ENCODE data around the gene CDHR2. TPM values are rescaled to one million over a fixed set of nuclear protein-coding genes. Genes with fewer than 3 reads are reported as not detected.

CDHR2 gene
- total RNA-seq, 1 experiment from 2014 or later, result 0.63 TPM

DNA sequence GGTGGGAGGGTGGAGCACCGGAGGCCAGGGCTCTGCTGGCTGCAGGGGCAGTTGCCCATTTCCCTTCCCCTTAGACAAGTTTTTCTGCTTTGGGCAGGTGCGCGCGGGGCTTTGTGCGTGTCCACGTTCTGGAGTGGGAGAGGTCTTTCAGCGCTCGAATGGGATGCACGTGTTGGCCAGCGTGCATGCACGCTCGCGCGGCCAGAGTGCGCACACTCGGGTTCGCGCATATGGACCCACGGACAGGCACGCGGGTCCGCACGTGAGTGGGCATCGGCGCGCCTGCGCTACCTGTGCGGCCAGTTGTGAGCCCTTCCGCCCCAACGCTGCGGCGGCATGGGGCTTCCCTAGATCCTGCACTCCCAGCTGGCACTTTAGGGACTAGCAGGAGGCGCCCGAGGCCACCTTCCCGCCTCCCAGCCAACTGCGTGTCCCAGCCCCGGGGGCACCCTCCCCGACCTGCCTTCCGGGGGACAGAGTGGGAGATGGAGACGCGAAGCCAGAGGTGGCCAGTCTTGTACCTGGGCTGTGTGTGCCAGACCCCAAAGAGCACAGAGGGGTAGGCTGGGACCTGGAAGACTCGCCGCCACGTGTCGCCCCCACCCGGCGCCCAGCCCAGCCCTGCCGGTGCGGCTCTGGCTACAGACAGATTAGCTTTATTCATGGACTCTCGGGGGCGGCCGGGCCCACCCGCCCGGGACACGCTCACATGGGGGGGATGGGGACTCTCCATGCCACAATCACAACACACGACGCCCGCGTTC is 70.6 kb downstream of the CDHR2 start (continued):
- TF ChIP-seq, protein P1, sequence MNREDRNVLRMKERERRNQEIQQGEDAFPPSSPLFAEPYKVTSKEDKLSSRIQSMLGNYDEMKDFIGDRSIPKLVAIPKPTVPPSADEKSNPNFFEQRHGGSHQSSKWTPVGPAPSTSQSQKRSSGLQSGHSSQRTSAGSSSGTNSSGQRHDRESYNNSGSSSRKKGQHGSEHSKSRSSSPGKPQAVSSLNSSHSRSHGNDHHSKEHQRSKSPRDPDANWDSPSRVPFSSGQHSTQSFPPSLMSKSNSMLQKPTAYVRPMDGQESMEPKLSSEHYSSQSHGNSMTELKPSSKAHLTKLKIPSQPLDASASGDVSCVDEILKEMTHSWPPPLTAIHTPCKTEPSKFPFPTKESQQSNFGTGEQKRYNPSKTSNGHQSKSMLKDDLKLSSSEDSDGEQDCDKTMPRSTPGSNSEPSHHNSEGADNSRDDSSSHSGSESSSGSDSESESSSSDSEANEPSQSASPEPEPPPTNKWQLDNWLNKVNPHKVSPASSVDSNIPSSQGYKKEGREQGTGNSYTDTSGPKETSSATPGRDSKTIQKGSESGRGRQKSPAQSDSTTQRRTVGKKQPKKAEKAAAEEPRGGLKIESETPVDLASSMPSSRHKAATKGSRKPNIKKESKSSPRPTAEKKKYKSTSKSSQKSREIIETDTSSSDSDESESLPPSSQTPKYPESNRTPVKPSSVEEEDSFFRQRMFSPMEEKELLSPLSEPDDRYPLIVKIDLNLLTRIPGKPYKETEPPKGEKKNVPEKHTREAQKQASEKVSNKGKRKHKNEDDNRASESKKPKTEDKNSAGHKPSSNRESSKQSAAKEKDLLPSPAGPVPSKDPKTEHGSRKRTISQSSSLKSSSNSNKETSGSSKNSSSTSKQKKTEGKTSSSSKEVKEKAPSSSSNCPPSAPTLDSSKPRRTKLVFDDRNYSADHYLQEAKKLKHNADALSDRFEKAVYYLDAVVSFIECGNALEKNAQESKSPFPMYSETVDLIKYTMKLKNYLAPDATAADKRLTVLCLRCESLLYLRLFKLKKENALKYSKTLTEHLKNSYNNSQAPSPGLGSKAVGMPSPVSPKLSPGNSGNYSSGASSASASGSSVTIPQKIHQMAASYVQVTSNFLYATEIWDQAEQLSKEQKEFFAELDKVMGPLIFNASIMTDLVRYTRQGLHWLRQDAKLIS (CRISPR knock-in tag; IDR thresholded peaks at IDR 0.05; ENCODE audit: borderline replicate concordance), result no peak
- peak; percentile 60; the same call in 1 of the 2 replicates for TF ChIP-seq FOXP1 (CRISPR knock-in tag; IDR thresholded peaks at IDR 0.05; ENCODE audit: borderline replicate concordance)
- TF ChIP-seq NR2C2 (CRISPR knock-in tag; IDR thresholded peaks at IDR 0.05), result 0 out of 2 replicates have a peak, but pooled peaks have one; percentile 18
- TF ChIP-seq, protein P2, sequence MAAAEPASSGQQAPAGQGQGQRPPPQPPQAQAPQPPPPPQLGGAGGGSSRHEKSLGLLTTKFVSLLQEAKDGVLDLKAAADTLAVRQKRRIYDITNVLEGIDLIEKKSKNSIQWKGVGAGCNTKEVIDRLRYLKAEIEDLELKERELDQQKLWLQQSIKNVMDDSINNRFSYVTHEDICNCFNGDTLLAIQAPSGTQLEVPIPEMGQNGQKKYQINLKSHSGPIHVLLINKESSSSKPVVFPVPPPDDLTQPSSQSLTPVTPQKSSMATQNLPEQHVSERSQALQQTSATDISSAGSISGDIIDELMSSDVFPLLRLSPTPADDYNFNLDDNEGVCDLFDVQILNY (CRISPR knock-in tag; IDR thresholded peaks at IDR 0.05), result peak; percentile 62
- TF ChIP-seq, protein P3, sequence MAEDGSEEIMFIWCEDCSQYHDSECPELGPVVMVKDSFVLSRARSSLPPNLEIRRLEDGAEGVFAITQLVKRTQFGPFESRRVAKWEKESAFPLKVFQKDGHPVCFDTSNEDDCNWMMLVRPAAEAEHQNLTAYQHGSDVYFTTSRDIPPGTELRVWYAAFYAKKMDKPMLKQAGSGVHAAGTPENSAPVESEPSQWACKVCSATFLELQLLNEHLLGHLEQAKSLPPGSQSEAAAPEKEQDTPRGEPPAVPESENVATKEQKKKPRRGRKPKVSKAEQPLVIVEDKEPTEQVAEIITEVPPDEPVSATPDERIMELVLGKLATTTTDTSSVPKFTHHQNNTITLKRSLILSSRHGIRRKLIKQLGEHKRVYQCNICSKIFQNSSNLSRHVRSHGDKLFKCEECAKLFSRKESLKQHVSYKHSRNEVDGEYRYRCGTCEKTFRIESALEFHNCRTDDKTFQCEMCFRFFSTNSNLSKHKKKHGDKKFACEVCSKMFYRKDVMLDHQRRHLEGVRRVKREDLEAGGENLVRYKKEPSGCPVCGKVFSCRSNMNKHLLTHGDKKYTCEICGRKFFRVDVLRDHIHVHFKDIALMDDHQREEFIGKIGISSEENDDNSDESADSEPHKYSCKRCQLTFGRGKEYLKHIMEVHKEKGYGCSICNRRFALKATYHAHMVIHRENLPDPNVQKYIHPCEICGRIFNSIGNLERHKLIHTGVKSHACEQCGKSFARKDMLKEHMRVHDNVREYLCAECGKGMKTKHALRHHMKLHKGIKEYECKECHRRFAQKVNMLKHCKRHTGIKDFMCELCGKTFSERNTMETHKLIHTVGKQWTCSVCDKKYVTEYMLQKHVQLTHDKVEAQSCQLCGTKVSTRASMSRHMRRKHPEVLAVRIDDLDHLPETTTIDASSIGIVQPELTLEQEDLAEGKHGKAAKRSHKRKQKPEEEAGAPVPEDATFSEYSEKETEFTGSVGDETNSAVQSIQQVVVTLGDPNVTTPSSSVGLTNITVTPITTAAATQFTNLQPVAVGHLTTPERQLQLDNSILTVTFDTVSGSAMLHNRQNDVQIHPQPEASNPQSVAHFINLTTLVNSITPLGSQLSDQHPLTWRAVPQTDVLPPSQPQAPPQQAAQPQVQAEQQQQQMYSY (CRISPR knock-in tag; IDR thresholded peaks at IDR 0.05), result 0 out of 2 replicates have a peak, but pooled peaks have one; percentile 7

DNA sequence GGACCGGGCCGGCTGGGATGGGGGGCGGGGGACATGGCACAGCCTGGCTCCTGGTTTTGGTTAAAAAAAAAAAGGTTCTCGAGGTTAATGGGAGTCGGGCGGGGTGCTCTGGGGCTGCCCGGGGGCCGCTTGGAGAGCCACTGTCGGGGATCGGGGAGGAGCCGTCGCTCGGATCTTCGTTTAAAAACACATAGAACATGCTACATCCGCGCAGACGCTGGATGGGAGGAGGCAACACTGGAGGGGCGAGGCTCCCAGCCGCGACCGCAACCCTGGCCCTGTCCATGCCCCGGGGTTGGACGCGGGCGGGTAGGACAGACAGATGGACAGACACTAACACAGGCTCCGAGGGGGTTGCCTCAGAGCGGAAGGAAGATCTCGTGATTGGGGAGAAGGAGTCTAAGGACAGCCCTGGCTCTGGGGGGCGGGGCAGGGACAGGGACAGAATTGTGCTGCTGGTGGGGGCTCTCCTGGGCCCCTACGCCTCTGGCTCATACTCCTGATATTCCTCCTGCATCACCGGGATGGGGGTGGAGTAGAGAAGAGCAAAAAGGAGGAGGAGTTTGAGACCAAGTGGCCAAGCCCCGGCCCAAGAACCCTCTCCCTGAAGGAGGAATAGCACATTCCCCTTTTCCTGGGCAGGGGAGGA is 71.3 kb downstream of the CDHR2 start:
- DNase-seq (ENCODE audit: low spot score) (peak; percentile 39), ATAC-seq (peak; percentile 11)
- peak overlapping the region; percentile 76 for H3K4me3 Mint-ChIP-seq
- TF ChIP-seq NR1H2 (CRISPR knock-in tag; IDR thresholded peaks at IDR 0.05), result no peak
- TF ChIP-seq, protein P4, sequence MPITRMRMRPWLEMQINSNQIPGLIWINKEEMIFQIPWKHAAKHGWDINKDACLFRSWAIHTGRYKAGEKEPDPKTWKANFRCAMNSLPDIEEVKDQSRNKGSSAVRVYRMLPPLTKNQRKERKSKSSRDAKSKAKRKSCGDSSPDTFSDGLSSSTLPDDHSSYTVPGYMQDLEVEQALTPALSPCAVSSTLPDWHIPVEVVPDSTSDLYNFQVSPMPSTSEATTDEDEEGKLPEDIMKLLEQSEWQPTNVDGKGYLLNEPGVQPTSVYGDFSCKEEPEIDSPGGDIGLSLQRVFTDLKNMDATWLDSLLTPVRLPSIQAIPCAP (CRISPR knock-in tag; IDR thresholded peaks at IDR 0.05), result no peak
- no peak overlapping the region for H3K27ac Mint-ChIP-seq
- H3K9me3 Mint-ChIP-seq, result no peaks in the 10 kb centered on the region
- peaks cover 6% of the 10 kb centered on the region for H3K4me1 Mint-ChIP-seq
- no peaks in the 10 kb centered on the region for H3K36me3 Mint-ChIP-seq
- ChIA-PET POLR2A (interaction anchor here (0.6 to 1.0 kb wide), 2 partner anchors 12 to 156 kb away, joined by 3 to 5 read pairs; no protein-coding TSS in a partner anchor), CTCF (interaction anchor here (1.3 kb wide), 1 partner anchor 10 kb away, joined by 4 read pairs; the partner anchor contains the start of genes EIF4E1B and SNCB)
- H3K27me3 Mint-ChIP-seq (ENCODE audit: low read depth), result peaks cover 62% of the 10 kb centered on the region

DNA sequence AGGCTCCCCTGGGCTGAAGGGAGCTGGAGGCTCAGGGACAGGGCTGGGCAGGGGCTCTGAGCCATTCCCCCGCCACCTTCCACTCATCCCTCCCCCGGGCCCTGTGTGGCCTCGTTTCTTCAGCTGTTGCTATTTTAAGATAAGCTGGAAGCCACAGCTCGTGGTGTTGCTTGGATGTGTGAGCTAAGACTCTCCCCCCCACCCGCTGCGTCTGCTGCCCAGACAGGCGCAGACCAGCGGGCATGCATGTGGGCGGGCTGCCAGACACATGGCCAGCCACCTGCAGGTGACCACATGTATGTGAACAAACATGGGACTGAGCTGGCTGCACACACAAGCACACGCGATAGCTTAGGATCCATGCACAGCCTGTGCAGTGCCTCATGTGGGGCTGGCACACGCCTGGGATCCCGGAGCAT is 72.5 kb downstream of the CDHR2 start:
- H3K4me1 Mint-ChIP-seq, result peaks cover 8% of the 10 kb centered on the region
- peaks cover 50% of the 10 kb centered on the region for H3K27me3 Mint-ChIP-seq (ENCODE audit: low read depth)
- ChIA-PET POLR2A (no interaction called here), CTCF (interaction anchor here (1.0 to 1.7 kb wide), 5 partner anchors 9 to 39 kb away, joined by 4 to 10 read pairs (median 5); partner anchors contain the start of genes EIF4E1B, SNCB and TSPAN17)
- no peak overlapping the region for H3K27ac Mint-ChIP-seq
- H3K4me3 Mint-ChIP-seq, result no peak overlapping the region
- DNase-seq (ENCODE audit: low spot score) (no peak), ATAC-seq (no peak)
- no peaks in the 10 kb centered on the region for H3K36me3 Mint-ChIP-seq
- H3K9me3 Mint-ChIP-seq, result no peaks in the 10 kb centered on the region
- TF ChIP-seq, protein P5, sequence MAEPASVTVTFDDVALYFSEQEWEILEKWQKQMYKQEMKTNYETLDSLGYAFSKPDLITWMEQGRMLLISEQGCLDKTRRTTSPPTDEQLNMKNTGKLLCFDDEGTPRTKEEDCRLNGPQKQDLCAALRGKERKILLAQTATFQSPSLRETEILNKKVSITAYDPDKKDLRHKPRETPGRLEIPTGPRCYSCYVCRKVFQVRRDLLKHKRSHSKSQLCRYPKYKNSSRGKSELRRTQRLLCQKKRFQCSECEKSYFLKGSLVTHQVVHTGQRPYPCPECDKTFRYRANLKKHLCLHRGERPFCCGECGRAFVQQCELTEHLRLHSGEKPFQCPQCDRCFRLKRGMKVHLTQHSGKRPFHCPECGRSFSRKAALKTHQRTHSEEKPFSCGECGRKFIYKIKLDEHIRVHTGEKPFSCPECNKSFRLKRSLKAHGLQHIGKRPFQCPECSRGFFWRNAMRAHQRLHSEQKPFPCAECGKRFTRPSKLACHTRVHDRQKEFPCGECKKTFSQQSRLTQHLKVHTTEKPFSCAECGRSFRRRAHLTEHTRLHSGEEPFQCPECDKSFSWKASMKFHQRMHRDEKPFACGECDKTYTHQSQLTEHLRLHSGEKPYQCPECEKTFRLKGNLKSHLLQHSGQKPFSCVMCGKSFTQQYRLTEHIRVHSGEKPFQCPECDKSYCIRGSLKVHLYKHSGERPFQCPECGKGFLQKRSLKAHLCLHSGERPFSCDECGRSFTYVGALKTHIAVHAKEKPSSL (CRISPR knock-in tag; conservative IDR thresholded peaks at IDR 0.05), result no peak
- TF ChIP-seq HMGA2 (CRISPR knock-in tag; IDR thresholded peaks at IDR 0.05) (no peak), FOXP1 (CRISPR knock-in tag; IDR thresholded peaks at IDR 0.05; ENCODE audit: borderline replicate concordance) (no peak)
- TF ChIP-seq, protein P6, sequence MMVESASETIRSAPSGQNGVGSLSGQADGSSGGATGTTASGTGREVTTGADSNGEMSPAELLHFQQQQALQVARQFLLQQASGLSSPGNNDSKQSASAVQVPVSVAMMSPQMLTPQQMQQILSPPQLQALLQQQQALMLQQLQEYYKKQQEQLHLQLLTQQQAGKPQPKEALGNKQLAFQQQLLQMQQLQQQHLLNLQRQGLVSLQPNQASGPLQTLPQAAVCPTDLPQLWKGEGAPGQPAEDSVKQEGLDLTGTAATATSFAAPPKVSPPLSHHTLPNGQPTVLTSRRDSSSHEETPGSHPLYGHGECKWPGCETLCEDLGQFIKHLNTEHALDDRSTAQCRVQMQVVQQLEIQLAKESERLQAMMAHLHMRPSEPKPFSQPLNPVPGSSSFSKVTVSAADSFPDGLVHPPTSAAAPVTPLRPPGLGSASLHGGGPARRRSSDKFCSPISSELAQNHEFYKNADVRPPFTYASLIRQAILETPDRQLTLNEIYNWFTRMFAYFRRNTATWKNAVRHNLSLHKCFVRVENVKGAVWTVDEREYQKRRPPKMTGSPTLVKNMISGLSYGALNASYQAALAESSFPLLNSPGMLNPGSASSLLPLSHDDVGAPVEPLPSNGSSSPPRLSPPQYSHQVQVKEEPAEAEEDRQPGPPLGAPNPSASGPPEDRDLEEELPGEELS (CRISPR knock-in tag; IDR thresholded peaks at IDR 0.05), result no peak
- TF ChIP-seq, protein P7, sequence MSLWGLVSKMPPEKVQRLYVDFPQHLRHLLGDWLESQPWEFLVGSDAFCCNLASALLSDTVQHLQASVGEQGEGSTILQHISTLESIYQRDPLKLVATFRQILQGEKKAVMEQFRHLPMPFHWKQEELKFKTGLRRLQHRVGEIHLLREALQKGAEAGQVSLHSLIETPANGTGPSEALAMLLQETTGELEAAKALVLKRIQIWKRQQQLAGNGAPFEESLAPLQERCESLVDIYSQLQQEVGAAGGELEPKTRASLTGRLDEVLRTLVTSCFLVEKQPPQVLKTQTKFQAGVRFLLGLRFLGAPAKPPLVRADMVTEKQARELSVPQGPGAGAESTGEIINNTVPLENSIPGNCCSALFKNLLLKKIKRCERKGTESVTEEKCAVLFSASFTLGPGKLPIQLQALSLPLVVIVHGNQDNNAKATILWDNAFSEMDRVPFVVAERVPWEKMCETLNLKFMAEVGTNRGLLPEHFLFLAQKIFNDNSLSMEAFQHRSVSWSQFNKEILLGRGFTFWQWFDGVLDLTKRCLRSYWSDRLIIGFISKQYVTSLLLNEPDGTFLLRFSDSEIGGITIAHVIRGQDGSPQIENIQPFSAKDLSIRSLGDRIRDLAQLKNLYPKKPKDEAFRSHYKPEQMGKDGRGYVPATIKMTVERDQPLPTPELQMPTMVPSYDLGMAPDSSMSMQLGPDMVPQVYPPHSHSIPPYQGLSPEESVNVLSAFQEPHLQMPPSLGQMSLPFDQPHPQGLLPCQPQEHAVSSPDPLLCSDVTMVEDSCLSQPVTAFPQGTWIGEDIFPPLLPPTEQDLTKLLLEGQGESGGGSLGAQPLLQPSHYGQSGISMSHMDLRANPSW (CRISPR knock-in tag; conservative IDR thresholded peaks at IDR 0.05; ENCODE audit: low read depth), result no peak
